Osteocyte (in vitro differentiated cells): ENCODE data around the gene ANKRD39. TPM values are rescaled to one million over a fixed set of nuclear protein-coding genes. Genes with fewer than 3 reads are reported as not detected.

Experiments used
- DNase-seq: peaks from one replicate; pipeline ENCODE4 v3.0.0; 2021; ENCODE audit warnings: mixed read lengths; ENCODE audit not compliant: unreplicated experiment; ENCODE audit errors: extremely low spot score
- H3K27ac Mint-ChIP-seq: one replicate; pipeline ENCODE4 v1.8.0; 2021; ENCODE audit warnings: mild to moderate bottlenecking, mixed read lengths; ENCODE audit not compliant: unreplicated experiment
- H3K27me3 Mint-ChIP-seq: one replicate; pipeline ENCODE4 v1.8.0; 2021; ENCODE audit warnings: mixed read lengths; ENCODE audit not compliant: unreplicated experiment
- H3K36me3 Mint-ChIP-seq: one replicate; pipeline ENCODE4 v1.8.0; 2021; ENCODE audit warnings: mixed read lengths; ENCODE audit not compliant: unreplicated experiment
- H3K4me1 Mint-ChIP-seq: one replicate; pipeline ENCODE4 v1.8.0; 2021; ENCODE audit warnings: mixed read lengths; ENCODE audit not compliant: unreplicated experiment
- H3K4me3 Mint-ChIP-seq: one replicate; pipeline ENCODE4 v1.8.0; 2021; ENCODE audit warnings: mild to moderate bottlenecking, moderate library complexity, mixed read lengths; ENCODE audit not compliant: unreplicated experiment
- H3K9me3 Mint-ChIP-seq: one replicate; pipeline ENCODE4 v1.8.0; 2021; ENCODE audit warnings: mixed read lengths; ENCODE audit not compliant: unreplicated experiment
- total RNA-seq: library from RNA; stranded (reverse); gene quantifications from 2 replicates; pipeline ENCODE4 v1.2.1, GENCODE V29; 2021
- TF ChIP-seq, protein P1 (sequence below): fragments of 200-600 bp; sonication (generic); IDR thresholded peaks from 2 replicates; pipeline ENCODE4 v1.5.0; 2021; ENCODE audit warnings: antibody characterized with exemption, mild to moderate bottlenecking, moderate library complexity

ANKRD39 gene
- total RNA-seq, 1 donor from 2014 or later: 12.4 TPM

DNA sequence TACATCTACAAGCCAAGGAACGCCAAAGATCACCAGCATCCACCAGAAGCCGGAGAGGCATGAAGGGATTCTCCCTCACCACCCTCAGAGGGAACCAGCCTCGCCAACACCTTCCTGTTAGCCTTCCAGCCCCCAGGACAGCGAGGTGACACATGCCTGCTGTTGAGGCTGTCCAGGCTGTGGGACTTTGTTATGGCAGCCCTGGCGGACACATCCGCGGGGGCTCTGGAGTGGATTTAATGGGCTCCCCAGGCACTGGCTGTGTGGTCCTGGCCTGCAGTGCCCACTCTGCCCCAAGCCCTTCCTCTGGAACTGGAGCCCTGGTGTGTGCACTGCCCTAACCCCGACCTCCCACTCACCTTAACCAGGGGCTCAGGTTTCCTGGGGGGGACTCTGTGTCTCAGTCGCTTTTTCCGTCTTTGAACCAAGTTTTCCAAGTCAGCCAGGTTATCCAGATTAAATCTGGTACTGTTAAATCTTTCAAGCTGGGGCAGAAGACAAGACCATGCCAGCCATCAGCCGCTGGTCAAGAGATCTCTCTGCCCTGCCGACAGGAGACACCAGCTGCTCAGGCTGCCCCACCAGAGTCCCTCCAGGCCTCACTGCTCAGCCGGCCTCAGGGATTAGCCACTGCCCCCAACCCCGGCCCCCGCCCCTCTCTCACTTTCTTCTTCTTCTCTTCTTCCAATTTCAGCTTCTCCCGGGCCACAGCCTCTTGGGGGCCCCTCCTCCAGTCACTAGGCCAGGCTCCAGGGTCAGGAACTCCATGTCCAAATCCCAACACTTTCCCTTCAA is 15.9 kb downstream of the ANKRD39 start:
- Mint-ChIP-seq H3K27ac (no peak overlapping the region), H3K4me3 (no peak overlapping the region), H3K36me3 (peaks cover 2% of the 10 kb centered on the region), H3K4me1 (peaks cover 2% of the 10 kb centered on the region), H3K9me3 (no peaks in the 10 kb centered on the region), H3K27me3 (no peaks in the 10 kb centered on the region)
- TF ChIP-seq, protein P1, sequence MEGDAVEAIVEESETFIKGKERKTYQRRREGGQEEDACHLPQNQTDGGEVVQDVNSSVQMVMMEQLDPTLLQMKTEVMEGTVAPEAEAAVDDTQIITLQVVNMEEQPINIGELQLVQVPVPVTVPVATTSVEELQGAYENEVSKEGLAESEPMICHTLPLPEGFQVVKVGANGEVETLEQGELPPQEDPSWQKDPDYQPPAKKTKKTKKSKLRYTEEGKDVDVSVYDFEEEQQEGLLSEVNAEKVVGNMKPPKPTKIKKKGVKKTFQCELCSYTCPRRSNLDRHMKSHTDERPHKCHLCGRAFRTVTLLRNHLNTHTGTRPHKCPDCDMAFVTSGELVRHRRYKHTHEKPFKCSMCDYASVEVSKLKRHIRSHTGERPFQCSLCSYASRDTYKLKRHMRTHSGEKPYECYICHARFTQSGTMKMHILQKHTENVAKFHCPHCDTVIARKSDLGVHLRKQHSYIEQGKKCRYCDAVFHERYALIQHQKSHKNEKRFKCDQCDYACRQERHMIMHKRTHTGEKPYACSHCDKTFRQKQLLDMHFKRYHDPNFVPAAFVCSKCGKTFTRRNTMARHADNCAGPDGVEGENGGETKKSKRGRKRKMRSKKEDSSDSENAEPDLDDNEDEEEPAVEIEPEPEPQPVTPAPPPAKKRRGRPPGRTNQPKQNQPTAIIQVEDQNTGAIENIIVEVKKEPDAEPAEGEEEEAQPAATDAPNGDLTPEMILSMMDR: no peak
- no peak for DNase-seq

DNA sequence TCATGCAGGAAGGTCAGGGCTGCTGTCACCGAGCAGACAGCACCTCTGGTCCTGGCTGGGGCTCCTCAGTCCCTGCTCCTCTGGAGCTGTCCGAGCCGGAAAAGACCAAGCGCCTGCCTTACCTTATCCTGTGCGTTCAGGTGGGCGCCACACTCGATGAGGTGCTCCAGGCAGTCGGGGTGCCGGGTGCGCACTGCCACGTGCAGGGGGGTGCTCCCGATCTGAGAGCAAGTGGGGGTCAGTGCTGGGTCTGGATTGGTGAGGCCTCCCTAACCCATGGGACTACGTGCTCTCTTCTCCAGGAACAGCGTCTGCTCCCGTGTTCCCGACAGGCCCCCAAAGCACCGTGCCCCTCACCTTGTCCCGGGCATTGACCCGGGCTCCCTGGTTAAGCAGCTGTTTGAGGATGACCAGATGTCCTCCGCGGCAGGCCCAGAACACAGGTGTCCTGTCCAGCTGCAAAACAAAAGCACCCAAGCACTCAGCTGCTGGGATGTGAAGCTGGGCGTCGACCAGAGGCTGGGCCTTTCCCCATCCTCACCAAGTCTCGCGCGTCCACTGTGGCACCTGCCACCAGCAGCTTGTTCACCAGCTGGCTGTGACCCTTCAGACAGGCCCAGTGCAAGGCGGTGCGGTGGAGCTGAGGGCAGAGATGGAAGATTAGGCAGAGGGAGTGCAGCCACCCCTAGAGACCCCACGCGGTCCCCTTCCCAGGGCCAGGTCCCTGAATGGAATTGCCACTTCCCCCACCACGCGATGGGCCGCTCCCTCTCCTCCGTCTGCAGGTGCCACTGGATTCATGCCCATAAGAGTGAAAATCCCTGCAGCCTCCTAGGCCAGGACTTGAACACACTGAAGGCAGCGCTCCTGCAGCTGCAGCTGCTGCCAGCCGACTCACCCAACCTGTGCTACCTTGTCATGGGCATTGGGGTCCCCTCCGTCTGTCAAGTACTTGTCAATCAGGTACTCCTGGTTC is 17.7 kb downstream of the ANKRD39 start:
- no peaks in the 10 kb centered on the region for H3K36me3 Mint-ChIP-seq
- no peaks in the 10 kb centered on the region for H3K9me3 Mint-ChIP-seq
- peaks cover 2% of the 10 kb centered on the region for H3K4me1 Mint-ChIP-seq
- no peak overlapping the region for H3K27ac Mint-ChIP-seq
- TF ChIP-seq, protein P1: no peak
- no peak overlapping the region for H3K4me3 Mint-ChIP-seq
- H3K27me3 Mint-ChIP-seq: no peaks in the 10 kb centered on the region
- DNase-seq: no peak

DNA sequence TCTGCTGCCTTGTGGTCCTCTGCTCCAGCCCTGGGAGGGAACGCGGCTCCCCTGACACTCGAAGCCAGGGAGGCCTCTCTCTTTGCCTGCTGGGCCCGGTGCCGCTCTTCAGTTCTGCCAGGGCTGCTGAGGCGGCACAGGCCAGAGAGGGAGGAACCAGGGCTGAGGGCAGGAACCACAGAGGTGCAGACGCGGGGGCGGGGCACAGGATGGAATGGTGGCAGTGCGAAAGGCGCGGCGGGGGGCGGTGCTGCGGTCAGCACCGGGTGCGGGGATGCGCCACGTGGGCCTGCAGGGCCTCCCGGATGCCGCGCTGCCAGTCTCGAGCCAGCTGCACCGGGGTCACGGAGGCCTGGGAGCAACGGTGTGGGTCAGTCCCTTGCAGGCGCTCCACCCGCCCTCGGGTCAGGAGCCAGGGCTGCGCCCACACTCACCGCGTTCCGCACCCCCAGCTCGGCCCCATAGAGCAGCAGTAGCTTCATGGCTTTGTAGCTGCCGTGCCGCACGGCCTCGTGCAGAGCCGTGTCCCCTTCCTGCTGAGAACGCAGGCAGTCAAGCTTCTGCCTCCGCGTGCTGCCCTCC is 18.4 kb downstream of the ANKRD39 start:
- Mint-ChIP-seq H3K27me3 (no peaks in the 10 kb centered on the region), H3K27ac (no peak overlapping the region), H3K36me3 (no peaks in the 10 kb centered on the region), H3K4me3 (no peak overlapping the region), H3K9me3 (no peaks in the 10 kb centered on the region), H3K4me1 (peaks cover 2% of the 10 kb centered on the region)
- TF ChIP-seq, protein P1: no peak
- no peak for DNase-seq

DNA sequence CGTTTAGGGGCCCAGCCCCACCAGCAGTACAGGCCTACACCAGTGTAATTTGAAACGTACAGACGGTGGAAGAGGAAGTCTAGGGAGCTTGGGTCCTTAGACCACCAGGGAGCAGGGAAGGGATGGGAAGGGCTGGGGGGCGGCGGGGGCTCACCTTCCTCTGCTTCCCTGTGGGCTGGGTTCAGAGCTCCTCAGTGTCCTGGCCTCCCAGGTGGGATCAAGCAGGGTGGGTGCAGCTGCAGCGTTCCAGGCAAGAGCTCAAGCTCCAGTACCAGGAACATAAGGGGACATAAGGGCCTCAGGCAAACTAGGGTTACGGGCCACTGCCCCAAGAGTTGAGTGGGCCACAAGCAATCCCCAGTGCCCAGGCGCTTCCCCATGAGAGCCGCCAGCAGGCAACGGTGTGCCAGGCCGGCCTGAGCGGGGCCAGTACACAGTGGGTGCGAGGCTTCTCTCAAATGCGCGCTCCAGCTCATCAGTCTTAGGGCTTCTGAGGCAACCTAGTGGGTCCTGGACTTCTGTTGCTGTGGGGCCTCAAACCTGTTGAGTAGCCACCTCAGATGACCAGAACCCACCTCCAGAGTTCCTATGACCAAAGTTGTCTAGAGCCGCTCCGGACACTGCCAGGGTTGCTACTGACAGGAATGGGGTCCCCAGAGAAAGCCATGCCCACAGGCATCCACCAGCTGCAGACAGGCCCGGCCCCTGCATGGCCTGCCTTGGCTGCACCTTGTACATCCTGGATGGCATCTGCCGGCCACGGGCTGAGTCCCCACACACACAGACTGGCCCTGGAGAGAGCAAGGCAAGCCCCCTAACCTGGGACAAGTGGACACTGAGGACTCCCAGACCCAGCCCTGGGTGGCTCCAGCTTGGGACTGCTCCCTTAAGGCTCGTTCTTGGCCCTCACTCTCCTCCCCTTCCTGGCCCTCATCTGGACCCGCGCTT is 19.2 kb downstream of the ANKRD39 start:
- Mint-ChIP-seq H3K27ac (no peak overlapping the region), H3K36me3 (no peaks in the 10 kb centered on the region), H3K9me3 (no peaks in the 10 kb centered on the region), H3K4me3 (no peak overlapping the region), H3K27me3 (no peaks in the 10 kb centered on the region), H3K4me1 (peaks cover 2% of the 10 kb centered on the region)
- TF ChIP-seq, protein P1: no peak
- no peak for DNase-seq
